ENCODE results near the gene AXIN2. TPM values are rescaled to one million over a fixed set of nuclear protein-coding genes. Genes with fewer than 3 reads are reported as not detected.

AXIN2 gene
- total and polyA plus RNA-seq, 10 of the 15 experiments (the other 5 are each of a cell fraction or from before 2014, with no cell fraction given), result 0.47 to 7.8 (median 3.1) TPM

- TF ChIP-seq IRF5 (IDR thresholded peaks at IDR 0.05; ENCODE audit: borderline replicate concordance) (no peak), CREM (IDR thresholded peaks at IDR 0.05; ENCODE audit: low read depth) (no peak), CHD2 (IDR thresholded peaks at IDR 0.05; ENCODE audit: borderline replicate concordance, low read depth, low read length) (no peak), TCF3 (IDR thresholded peaks at IDR 0.05; ENCODE audit: borderline replicate concordance, insufficient read depth, low read depth, low read length) (no peak), CBX3 (IDR thresholded peaks at IDR 0.05; ENCODE audit: borderline replicate concordance, low read depth) (no peak), MEF2B (IDR thresholded peaks at IDR 0.05; ENCODE audit: partially characterized antibody, poor library complexity, severe bottlenecking) (no peak), POLR2AphosphoS5 (IDR thresholded peaks at IDR 0.05; ENCODE audit: low read length) (no peak), E2F8 (IDR thresholded peaks at IDR 0.05; ENCODE audit: low read depth, partially characterized antibody) (no peak), SIN3A (IDR thresholded peaks at IDR 0.05; ENCODE audit: low read depth, low read length) (no peak), YBX1 (IDR thresholded peaks at IDR 0.05) (no peak), SMAD5 (IDR thresholded peaks at IDR 0.05; ENCODE audit: low read depth) (no peak)
Measured at GRCh38 chr17:65529761-65530522, 31.5 kb downstream of the AXIN2 start (continued).
